ENCODE data around the gene RIPK4. TPM values are rescaled to one million over a fixed set of nuclear protein-coding genes. Genes with fewer than 3 reads are reported as not detected.

RIPK4 gene
- total and polyA plus RNA-seq, 9 donors: 0.16 to 1.8 (median 0.31) TPM

DNA sequence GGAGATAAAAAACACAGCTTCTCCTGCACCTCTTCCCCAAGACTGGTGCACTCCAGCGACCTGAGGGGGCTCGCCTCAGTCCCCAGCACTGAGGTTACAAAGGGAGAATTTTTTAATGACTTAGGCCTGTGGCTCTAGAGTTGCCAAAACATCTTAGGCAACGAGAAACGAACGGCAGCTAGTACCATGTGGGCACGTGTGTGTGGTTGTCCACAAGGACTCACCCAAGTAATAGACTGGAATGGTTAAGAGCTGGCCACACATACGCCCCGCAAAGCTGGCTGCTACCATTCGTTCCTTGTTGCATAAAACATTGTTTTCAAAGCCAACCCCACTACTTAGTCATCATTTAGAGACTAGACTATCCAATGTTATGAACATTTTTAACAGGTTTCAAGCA, 26.9 kb downstream of the RIPK4 start:
- H3K36me3 ChIP-seq (ENCODE audit: control insufficient read depth, insufficient read depth, low read length): no peaks in the 10 kb centered on the region
- WGBS (ENCODE audit: insufficient coverage): 83% methylated on average over 9 of the region's 9 CpGs
- peaks cover 10% of the 10 kb centered on the region for H3K4me1 ChIP-seq (ENCODE audit: control insufficient read depth, insufficient read depth, low read length)
- H3K9me3 ChIP-seq (replicated peaks; ENCODE audit: control insufficient read depth, low read depth, low read length): peaks cover 11% of the 10 kb centered on the region
- no peak overlapping the region for H3K27ac ChIP-seq (ENCODE audit: low read length)
- no peak overlapping the region for H3K4me3 ChIP-seq (ENCODE audit: low read length)
- peaks cover 5% of the 10 kb centered on the region for H3K27me3 ChIP-seq (ENCODE audit: control insufficient read depth, insufficient read depth, low read length)
- no peak for DNase-seq

GRCh38 chr21:41739011-41739410, 27.8 kb downstream of the RIPK4 start:
- peaks cover 3% of the 10 kb centered on the region for H3K4me1 ChIP-seq (ENCODE audit: control insufficient read depth, insufficient read depth, low read length)
- DNase-seq: no peak
- no peak overlapping the region for H3K27ac ChIP-seq (ENCODE audit: low read length)
- 95% methylated on average over 9 of the region's 12 CpGs for WGBS (ENCODE audit: insufficient coverage)
- H3K4me3 ChIP-seq (ENCODE audit: low read length): no peak overlapping the region
- H3K36me3 ChIP-seq (ENCODE audit: control insufficient read depth, insufficient read depth, low read length): no peaks in the 10 kb centered on the region
- peaks cover 8% of the 10 kb centered on the region for H3K27me3 ChIP-seq (ENCODE audit: control insufficient read depth, insufficient read depth, low read length)
- H3K9me3 ChIP-seq (replicated peaks; ENCODE audit: control insufficient read depth, low read depth, low read length): peaks cover 11% of the 10 kb centered on the region

- DNase-seq: no peak
- H3K36me3 ChIP-seq (ENCODE audit: control insufficient read depth, insufficient read depth, low read length): no peaks in the 10 kb centered on the region
- WGBS (ENCODE audit: insufficient coverage): 83% methylated on average over 4 of the region's 9 CpGs
- H3K27ac ChIP-seq (ENCODE audit: low read length): no peak overlapping the region
- peaks cover 8% of the 10 kb centered on the region for H3K27me3 ChIP-seq (ENCODE audit: control insufficient read depth, insufficient read depth, low read length)
- H3K4me1 ChIP-seq (ENCODE audit: control insufficient read depth, insufficient read depth, low read length): no peaks in the 10 kb centered on the region
- H3K9me3 ChIP-seq (replicated peaks; ENCODE audit: control insufficient read depth, low read depth, low read length): peaks cover 11% of the 10 kb centered on the region
- no peak overlapping the region for H3K4me3 ChIP-seq (ENCODE audit: low read length)
These were observed 29.1 kb downstream of the RIPK4 start for GRCh38 chr21:41737651-41738324.

- DNase-seq: no peak
- Histone ChIP-seq H3K36me3 (ENCODE audit: control insufficient read depth, insufficient read depth, low read length) (no peaks in the 10 kb centered on the region), H3K27ac (ENCODE audit: low read length) (no peak overlapping the region), H3K4me1 (ENCODE audit: control insufficient read depth, insufficient read depth, low read length) (no peaks in the 10 kb centered on the region), H3K27me3 (ENCODE audit: control insufficient read depth, insufficient read depth, low read length) (peaks cover 8% of the 10 kb centered on the region), H3K4me3 (ENCODE audit: low read length) (no peak overlapping the region), H3K9me3 (replicated peaks; ENCODE audit: control insufficient read depth, low read depth, low read length) (peaks cover 11% of the 10 kb centered on the region)
- WGBS (ENCODE audit: insufficient coverage): 100% methylated on average over 1 of the region's 2 CpGs
These were observed 30.4 kb downstream of the RIPK4 start for GRCh38 chr21:41736423-41736822.

DNA sequence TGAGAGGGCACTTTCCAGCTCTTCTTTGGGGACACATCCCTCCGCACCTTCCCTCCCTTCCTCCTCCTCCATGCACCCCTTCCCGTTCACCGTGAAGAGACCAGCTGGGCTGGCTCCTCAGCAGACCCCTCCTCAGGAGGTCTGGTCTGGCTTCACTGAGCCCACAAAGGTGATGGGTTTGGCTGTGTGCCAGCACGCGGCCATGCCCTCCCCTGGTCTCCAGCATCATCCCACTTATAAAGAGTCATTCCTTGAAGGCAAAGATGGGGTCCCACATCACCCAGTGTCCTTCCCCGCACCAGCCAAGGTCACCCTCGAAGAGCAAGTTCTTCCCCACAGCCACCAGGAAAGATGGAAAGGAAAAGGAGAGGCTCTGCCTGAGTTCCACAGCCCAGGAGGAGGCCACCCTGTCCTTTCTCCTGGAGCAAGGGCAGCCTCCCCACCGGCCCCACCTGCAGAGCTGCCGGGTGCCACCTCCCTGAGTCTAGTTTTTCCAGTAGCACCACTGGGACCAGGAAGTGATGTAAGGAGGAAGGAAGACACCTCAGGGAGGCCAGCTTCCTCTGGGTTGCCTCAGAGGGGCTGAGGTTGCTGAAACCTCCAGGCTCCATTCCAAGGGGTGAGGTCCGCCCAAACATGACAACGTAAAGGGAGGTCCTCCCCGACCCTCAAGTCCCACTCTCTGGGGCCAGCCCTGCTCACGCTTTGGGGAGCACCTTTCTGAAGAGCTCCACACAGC, 32.7 kb downstream of the RIPK4 start:
- Histone ChIP-seq H3K27ac (ENCODE audit: low read length) (no peak overlapping the region), H3K4me1 (ENCODE audit: control insufficient read depth, insufficient read depth, low read length) (no peaks in the 10 kb centered on the region), H3K27me3 (ENCODE audit: control insufficient read depth, insufficient read depth, low read length) (peaks cover 10% of the 10 kb centered on the region), H3K4me3 (ENCODE audit: low read length) (no peak overlapping the region), H3K36me3 (ENCODE audit: control insufficient read depth, insufficient read depth, low read length) (no peaks in the 10 kb centered on the region), H3K9me3 (replicated peaks; ENCODE audit: control insufficient read depth, low read depth, low read length) (peaks cover 11% of the 10 kb centered on the region)
- WGBS (ENCODE audit: insufficient coverage): 75% methylated on average over 6 of the region's 13 CpGs
- no peak for DNase-seq

GRCh38 chr21:41731081-41731480, 35.8 kb downstream of the RIPK4 start:
- Histone ChIP-seq H3K36me3 (ENCODE audit: control insufficient read depth, insufficient read depth, low read length) (no peaks in the 10 kb centered on the region), H3K27me3 (ENCODE audit: control insufficient read depth, insufficient read depth, low read length) (peaks cover 23% of the 10 kb centered on the region)
- WGBS (ENCODE audit: insufficient coverage): no CpG with 5 or more reads among the region's 2 CpGs

DNA sequence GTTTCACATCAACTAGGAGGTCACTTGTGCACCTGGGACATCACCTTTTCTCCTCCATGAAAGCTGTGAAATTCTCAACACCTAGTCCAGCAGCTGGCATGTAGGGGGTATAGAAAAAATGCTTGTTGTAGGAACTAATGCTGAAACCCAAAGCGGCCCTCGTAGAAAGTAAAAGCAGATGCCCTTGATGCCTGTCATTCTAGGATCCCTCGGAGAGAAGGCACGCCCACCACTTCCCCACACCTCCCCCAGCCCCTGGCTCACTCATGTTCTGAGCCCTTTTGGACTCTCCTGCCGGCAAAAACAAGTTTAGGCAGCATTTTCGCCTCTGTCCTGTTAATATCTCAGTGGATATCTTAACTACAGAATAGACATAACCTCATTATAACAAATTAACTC, 36.5 kb downstream of the RIPK4 start:
- WGBS (ENCODE audit: insufficient coverage): 13% methylated on average over 2 of the region's 6 CpGs
- Histone ChIP-seq H3K4me3 (ENCODE audit: low read length) (no peak overlapping the region), H3K9me3 (replicated peaks; ENCODE audit: control insufficient read depth, low read depth, low read length) (no peaks in the 10 kb centered on the region), H3K27me3 (ENCODE audit: control insufficient read depth, insufficient read depth, low read length) (peaks cover 29% of the 10 kb centered on the region), H3K4me1 (ENCODE audit: control insufficient read depth, insufficient read depth, low read length) (peaks cover 18% of the 10 kb centered on the region), H3K36me3 (ENCODE audit: control insufficient read depth, insufficient read depth, low read length) (no peaks in the 10 kb centered on the region), H3K27ac (ENCODE audit: low read length) (no peak overlapping the region)
- no peak for DNase-seq

More at GRCh38 chr21:41731081-41731480, 35.8 kb downstream of the RIPK4 start:
- no peak for DNase-seq
- Histone ChIP-seq H3K4me1 (ENCODE audit: control insufficient read depth, insufficient read depth, low read length) (peaks cover 18% of the 10 kb centered on the region), H3K27ac (ENCODE audit: low read length) (no peak overlapping the region), H3K4me3 (ENCODE audit: low read length) (no peak overlapping the region), H3K9me3 (replicated peaks; ENCODE audit: control insufficient read depth, low read depth, low read length) (no peaks in the 10 kb centered on the region)

DNA sequence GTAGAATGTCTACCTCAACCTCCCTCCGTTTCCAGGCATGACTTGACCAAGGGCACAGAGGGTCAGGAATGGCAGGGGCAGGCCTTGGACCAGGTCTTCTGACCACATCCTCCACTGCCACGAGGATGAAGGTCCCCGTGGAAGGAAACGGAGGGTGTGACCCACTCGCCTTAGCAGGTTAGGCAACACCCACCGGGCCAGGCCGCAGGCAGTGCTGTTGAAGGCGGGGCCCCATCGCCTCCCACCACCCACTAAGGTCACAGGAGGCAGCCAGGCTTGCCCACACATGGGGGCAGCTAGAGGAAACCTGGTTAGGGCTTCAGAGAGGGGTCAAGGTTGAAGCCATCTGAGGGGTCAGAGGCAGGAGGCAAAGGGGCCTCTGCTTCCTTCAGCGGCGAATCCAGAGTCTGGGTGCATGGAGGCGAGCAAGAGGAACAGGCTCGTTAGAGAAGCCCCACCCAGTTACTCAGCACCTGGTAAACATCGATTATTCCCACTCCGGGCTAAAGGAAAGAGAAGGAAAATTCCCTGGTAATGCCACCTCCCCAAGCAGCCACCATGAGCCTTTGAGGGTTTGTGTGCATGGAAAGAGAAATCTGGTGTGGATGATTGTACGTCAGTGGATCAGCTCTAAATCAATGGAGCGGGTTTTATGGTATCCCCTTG, 37.0 kb downstream of the RIPK4 start:
- H3K27me3 ChIP-seq (ENCODE audit: control insufficient read depth, insufficient read depth, low read length): peaks cover 31% of the 10 kb centered on the region
- no peak overlapping the region for H3K27ac ChIP-seq (ENCODE audit: low read length)
- WGBS (ENCODE audit: insufficient coverage): 85% methylated on average over 9 of the region's 17 CpGs
- DNase-seq: no peak
- no peaks in the 10 kb centered on the region for H3K36me3 ChIP-seq (ENCODE audit: control insufficient read depth, insufficient read depth, low read length)
- H3K4me3 ChIP-seq (ENCODE audit: low read length): no peak overlapping the region
- H3K4me1 ChIP-seq (ENCODE audit: control insufficient read depth, insufficient read depth, low read length): peaks cover 18% of the 10 kb centered on the region
- no peaks in the 10 kb centered on the region for H3K9me3 ChIP-seq (replicated peaks; ENCODE audit: control insufficient read depth, low read depth, low read length)

- peaks cover 18% of the 10 kb centered on the region for H3K4me1 ChIP-seq (ENCODE audit: control insufficient read depth, insufficient read depth, low read length)
- WGBS (ENCODE audit: insufficient coverage): 60% methylated on average over 28 of the region's 31 CpGs
- H3K9me3 ChIP-seq (replicated peaks; ENCODE audit: control insufficient read depth, low read depth, low read length): no peaks in the 10 kb centered on the region
- no peaks in the 10 kb centered on the region for H3K36me3 ChIP-seq (ENCODE audit: control insufficient read depth, insufficient read depth, low read length)
- no peak overlapping the region for H3K4me3 ChIP-seq (ENCODE audit: low read length)
- DNase-seq: no peak
- peaks cover 35% of the 10 kb centered on the region for H3K27me3 ChIP-seq (ENCODE audit: control insufficient read depth, insufficient read depth, low read length)
- no peak overlapping the region for H3K27ac ChIP-seq (ENCODE audit: low read length)
These were observed 38.8 kb downstream of the RIPK4 start for GRCh38 chr21:41727784-41728763.
